ENCODE data around the gene KISS1. TPM values are rescaled to one million over a fixed set of nuclear protein-coding genes. Genes with fewer than 3 reads are reported as not detected.
A peak's percentile ranks its signal among the peaks of the same experiment; 100 is the strongest.

The KISS1 gene
- total and polyA plus RNA-seq, 5 donors from 2014 or later = 0.59 TPM; not detected in 4

DNA sequence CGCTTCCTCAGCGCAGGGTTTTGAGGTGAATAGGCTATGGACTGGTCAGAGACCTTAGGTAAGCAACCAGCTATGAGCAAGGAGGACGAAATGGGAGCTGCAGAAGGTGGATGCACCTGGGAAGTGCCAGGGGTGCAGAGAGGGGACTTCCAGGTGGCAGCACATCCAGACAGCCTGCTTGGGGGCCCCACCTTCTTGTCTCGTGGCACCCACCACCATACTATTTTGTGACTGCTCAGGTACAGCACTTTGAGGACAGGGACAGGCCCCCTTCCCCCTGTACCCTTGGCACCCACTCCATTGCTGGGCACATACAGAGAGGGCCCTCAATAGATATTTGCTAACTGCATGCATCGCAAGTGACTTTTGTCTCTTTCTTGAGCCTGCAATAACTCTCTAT is 777 bp upstream of the KISS1 start:
- H3K4me3 ChIP-seq (ENCODE audit: low read depth, low read length) = no peak overlapping the region
- Mint-ChIP-seq H3K36me3 (no peaks in the 10 kb centered on the region), H3K27ac (no peak overlapping the region), H3K4me1 (peaks cover 0 to 8% (median 0%) of the 10 kb centered on the region in 4 donors), H3K9me3 (peaks cover 0 to 5% (median 0%) of the 10 kb centered on the region in 7 donors), H3K4me3 (no peak overlapping the region), H3K27me3 (peaks cover 23% of the 10 kb centered on the region)
- H3K36me3 ChIP-seq (ENCODE audit: control insufficient read depth, insufficient read depth, low read length) = no peaks in the 10 kb centered on the region
- H3K9me3 ChIP-seq (ENCODE audit: control insufficient read depth in 2 of 2, low read length in 2 of 2) = no peaks in the 10 kb centered on the region
- no peak overlapping the region for H3K27ac ChIP-seq (ENCODE audit: insufficient read depth, low read length, poor library complexity, severe bottlenecking)
- no peaks in the 10 kb centered on the region for H3K27me3 ChIP-seq (ENCODE audit: control insufficient read depth, insufficient read depth, low read length)
- ATAC-seq (ENCODE audit: low read depth in 2 of 2) (no peak), DNase-seq (no peak)
- H3K4me1 ChIP-seq (ENCODE audit: control insufficient read depth, insufficient read depth, low read length, poor library complexity, severe bottlenecking) = no peaks in the 10 kb centered on the region

DNA sequence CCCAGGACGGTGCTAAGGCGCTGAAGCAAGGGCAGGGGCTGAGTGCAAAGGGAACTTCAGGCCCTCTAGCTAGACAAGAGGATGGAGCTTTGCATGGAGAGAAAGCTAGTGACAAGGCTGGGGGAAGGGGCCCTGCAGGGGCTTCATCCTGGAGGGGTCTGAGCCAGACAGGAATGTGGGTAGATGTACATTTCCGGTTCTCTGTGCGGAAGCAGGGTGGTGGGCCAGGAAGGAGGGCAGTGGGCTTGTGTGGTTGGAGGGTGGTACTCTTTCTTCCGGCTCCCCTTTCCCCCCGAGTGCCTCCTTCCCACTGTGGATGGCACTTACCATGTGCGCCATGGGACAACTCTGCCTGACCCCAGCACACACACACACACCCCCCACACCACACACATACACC is 1.5 kb downstream of the KISS1 start:
- Mint-ChIP-seq H3K4me3 (no peak overlapping the region), H3K27me3 (peaks cover 32% of the 10 kb centered on the region), H3K4me1 (peaks cover 0 to 13% (median 1%) of the 10 kb centered on the region in 4 donors), H3K36me3 (no peaks in the 10 kb centered on the region), H3K9me3 (peaks cover 0 to 5% (median 0%) of the 10 kb centered on the region in 7 donors), H3K27ac (peak overlapping the region in 2 of 3 donors; percentile 9 to 14)
- no peak for DNase-seq
- H3K36me3 ChIP-seq (ENCODE audit: control insufficient read depth, insufficient read depth, low read length) = no peaks in the 10 kb centered on the region
- H3K27me3 ChIP-seq (ENCODE audit: control insufficient read depth, insufficient read depth, low read length) = peaks cover 2% of the 10 kb centered on the region
- no peaks in the 10 kb centered on the region for H3K9me3 ChIP-seq (ENCODE audit: control insufficient read depth in 2 of 2, low read length in 2 of 2)
- H3K27ac ChIP-seq (ENCODE audit: insufficient read depth, low read length, poor library complexity, severe bottlenecking) = no peak overlapping the region
- no peak overlapping the region for H3K4me3 ChIP-seq (ENCODE audit: low read depth, low read length)
- H3K4me1 ChIP-seq (ENCODE audit: control insufficient read depth, insufficient read depth, low read length, poor library complexity, severe bottlenecking) = no peaks in the 10 kb centered on the region
- ATAC-seq (ENCODE audit: low read depth in 2 of 2) = no peak

DNA sequence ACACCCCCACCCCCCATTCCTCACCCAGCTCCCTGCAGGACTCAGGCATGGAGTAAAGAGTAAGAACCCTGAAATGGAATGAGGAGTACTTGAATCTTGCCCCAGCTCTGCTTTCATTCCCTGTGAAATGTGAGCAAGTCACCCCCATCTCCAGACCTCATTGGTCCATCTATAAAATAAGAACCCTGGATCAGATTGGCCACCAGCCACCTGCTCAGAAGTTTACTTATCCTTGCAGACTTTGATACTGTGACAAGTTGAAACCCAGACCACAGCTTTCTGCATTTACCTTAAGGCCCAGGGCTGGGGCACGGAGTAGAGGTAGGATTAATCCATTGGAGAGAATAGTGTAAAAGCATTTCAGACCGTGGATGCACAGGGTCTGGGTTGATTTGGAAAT is 2.2 kb downstream of the KISS1 start:
- Mint-ChIP-seq H3K27me3 (peaks cover 39% of the 10 kb centered on the region), H3K27ac (peak overlapping the region in 1 of 3 donors; percentile 14), H3K36me3 (no peaks in the 10 kb centered on the region), H3K4me3 (no peak overlapping the region), H3K9me3 (peaks cover 0 to 5% (median 0%) of the 10 kb centered on the region in 7 donors), H3K4me1 (peaks cover 0 to 15% (median 1%) of the 10 kb centered on the region in 4 donors)
- Histone ChIP-seq H3K9me3 (ENCODE audit: control insufficient read depth in 2 of 2, low read length in 2 of 2) (no peaks in the 10 kb centered on the region), H3K27ac (ENCODE audit: insufficient read depth, low read length, poor library complexity, severe bottlenecking) (no peak overlapping the region), H3K4me3 (ENCODE audit: low read depth, low read length) (no peak overlapping the region), H3K4me1 (ENCODE audit: control insufficient read depth, insufficient read depth, low read length, poor library complexity, severe bottlenecking) (no peaks in the 10 kb centered on the region), H3K27me3 (ENCODE audit: control insufficient read depth, insufficient read depth, low read length) (peaks cover 7% of the 10 kb centered on the region), H3K36me3 (ENCODE audit: control insufficient read depth, insufficient read depth, low read length) (no peaks in the 10 kb centered on the region)
- no peak for ATAC-seq (ENCODE audit: low read depth in 2 of 2)
- no peak for DNase-seq

DNA sequence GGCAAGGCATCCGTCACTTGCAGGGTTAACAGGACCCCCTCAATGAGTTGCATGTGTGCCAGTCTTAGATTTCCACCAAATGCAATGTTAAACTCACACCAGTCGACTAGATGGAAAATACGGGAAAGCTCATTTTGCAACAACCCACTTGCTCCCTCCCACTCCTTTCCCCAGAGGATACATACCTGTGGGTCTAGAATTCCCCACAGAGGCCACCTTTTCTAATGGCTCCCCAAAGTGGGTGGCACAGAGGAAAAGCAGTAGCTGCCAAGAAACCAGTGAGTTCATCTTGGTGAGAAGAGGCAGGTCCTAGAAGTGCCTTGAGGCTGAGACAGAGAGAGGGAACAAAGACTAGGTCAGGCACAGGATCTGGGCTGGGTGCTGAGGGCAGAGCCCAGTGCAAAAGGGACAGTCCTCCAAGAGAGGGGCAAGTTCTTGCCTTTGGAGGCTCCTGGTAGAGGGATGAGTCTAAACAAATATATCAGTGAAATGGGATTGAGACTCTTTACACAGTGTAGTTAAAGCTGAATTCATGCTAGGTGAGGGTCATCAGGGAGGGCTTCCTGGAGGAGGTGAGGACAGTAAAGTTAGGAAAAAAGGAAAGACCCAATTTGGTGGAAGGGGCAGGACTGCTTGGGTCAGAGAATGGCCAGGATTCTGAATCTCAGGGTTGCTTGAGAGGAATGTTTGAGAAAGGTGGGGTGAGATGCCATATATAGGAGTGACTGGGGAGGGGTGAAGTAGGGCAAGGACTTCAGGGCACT is 3.5 kb downstream of the KISS1 start:
- Mint-ChIP-seq H3K27ac (no peak overlapping the region), H3K9me3 (peaks cover 0 to 5% (median 0%) of the 10 kb centered on the region in 7 donors), H3K36me3 (no peaks in the 10 kb centered on the region), H3K4me3 (no peak overlapping the region), H3K4me1 (peaks cover 0 to 15% (median 1%) of the 10 kb centered on the region in 4 donors), H3K27me3 (peaks cover 46% of the 10 kb centered on the region)
- Histone ChIP-seq H3K9me3 (ENCODE audit: control insufficient read depth in 2 of 2, low read length in 2 of 2) (no peaks in the 10 kb centered on the region), H3K36me3 (ENCODE audit: control insufficient read depth, insufficient read depth, low read length) (no peaks in the 10 kb centered on the region), H3K4me1 (ENCODE audit: control insufficient read depth, insufficient read depth, low read length, poor library complexity, severe bottlenecking) (no peaks in the 10 kb centered on the region), H3K27me3 (ENCODE audit: control insufficient read depth, insufficient read depth, low read length) (peaks cover 9% of the 10 kb centered on the region), H3K27ac (ENCODE audit: insufficient read depth, low read length, poor library complexity, severe bottlenecking) (no peak overlapping the region), H3K4me3 (ENCODE audit: low read depth, low read length) (no peak overlapping the region)
- no peak for DNase-seq
- no peak for ATAC-seq (ENCODE audit: low read depth in 2 of 2)

DNA sequence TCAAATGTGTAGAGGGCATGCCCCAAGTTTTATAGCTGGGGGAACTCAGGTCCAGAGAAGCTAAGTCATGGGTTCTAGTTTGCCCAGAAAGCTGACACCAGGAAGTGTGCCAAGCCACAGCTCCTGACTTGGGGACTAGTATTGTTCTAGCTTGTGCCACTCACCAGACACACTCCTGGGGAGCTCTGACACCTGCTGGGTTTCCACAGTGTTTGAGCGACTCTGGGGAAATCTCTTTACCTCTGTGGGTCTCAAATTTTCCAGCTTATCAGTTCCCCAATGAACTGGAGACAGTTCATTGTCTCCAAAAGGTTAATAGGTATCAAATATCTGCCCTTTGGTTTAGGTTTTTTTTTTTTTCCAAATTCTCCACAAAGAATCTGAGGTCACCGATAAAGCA is 4.2 kb downstream of the KISS1 start:
- H3K36me3 Mint-ChIP-seq = no peaks in the 10 kb centered on the region
- H3K27ac ChIP-seq (ENCODE audit: insufficient read depth, low read length, poor library complexity, severe bottlenecking) = no peak overlapping the region
- H3K27me3 Mint-ChIP-seq = peaks cover 46% of the 10 kb centered on the region
- ATAC-seq (ENCODE audit: low read depth in 2 of 2) (no peak), DNase-seq (no peak)
- H3K4me1 ChIP-seq (ENCODE audit: control insufficient read depth, insufficient read depth, low read length, poor library complexity, severe bottlenecking) = no peaks in the 10 kb centered on the region
- no peak overlapping the region for H3K27ac Mint-ChIP-seq
- H3K4me3 Mint-ChIP-seq = no peak overlapping the region
- no peaks in the 10 kb centered on the region for H3K36me3 ChIP-seq (ENCODE audit: control insufficient read depth, insufficient read depth, low read length)
- H3K9me3 ChIP-seq (ENCODE audit: control insufficient read depth in 2 of 2, low read length in 2 of 2) = no peaks in the 10 kb centered on the region
- H3K4me1 Mint-ChIP-seq = peaks cover 0 to 15% (median 1%) of the 10 kb centered on the region in 4 donors
- peaks cover 0 to 5% (median 0%) of the 10 kb centered on the region in 7 donors for H3K9me3 Mint-ChIP-seq
- no peak overlapping the region for H3K4me3 ChIP-seq (ENCODE audit: low read depth, low read length)
- peaks cover 12% of the 10 kb centered on the region for H3K27me3 ChIP-seq (ENCODE audit: control insufficient read depth, insufficient read depth, low read length)

DNA sequence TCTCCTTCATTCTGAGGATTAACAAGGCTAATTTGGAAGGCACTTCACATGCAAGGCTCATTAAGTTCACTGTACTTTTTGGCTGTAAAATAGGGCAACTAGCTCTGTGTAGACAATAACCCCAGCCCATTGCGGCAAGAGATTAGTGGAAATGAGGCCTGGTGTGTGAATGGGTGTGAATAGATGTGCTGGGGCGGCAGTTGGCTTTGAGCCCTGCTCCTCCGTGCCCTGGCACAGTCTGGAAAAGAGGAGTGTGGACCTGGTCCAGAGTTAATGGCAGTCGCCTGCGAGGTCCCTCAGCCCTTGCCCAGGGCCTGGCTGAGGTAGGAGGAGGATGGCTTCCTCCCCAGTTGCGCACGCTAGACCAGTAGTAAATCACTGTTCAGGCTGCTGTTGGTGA is 4.8 kb downstream of the KISS1 start:
- peaks cover 0 to 5% (median 0%) of the 10 kb centered on the region in 7 donors for H3K9me3 Mint-ChIP-seq
- no peak overlapping the region for H3K4me3 Mint-ChIP-seq
- H3K4me1 ChIP-seq (ENCODE audit: control insufficient read depth, insufficient read depth, low read length, poor library complexity, severe bottlenecking) = no peaks in the 10 kb centered on the region
- H3K27ac ChIP-seq (ENCODE audit: insufficient read depth, low read length, poor library complexity, severe bottlenecking) = no peak overlapping the region
- H3K36me3 ChIP-seq (ENCODE audit: control insufficient read depth, insufficient read depth, low read length) = no peaks in the 10 kb centered on the region
- H3K9me3 ChIP-seq (ENCODE audit: control insufficient read depth in 2 of 2, low read length in 2 of 2) = no peaks in the 10 kb centered on the region
- H3K4me1 Mint-ChIP-seq = peaks cover 0 to 15% (median 1%) of the 10 kb centered on the region in 4 donors
- DNase-seq (no peak), ATAC-seq (ENCODE audit: low read depth in 2 of 2) (no peak)
- H3K36me3 Mint-ChIP-seq = no peaks in the 10 kb centered on the region
- H3K27me3 Mint-ChIP-seq = peaks cover 46% of the 10 kb centered on the region
- H3K27ac Mint-ChIP-seq = no peak overlapping the region
- H3K27me3 ChIP-seq (ENCODE audit: control insufficient read depth, insufficient read depth, low read length) = peaks cover 12% of the 10 kb centered on the region
- H3K4me3 ChIP-seq (ENCODE audit: low read depth, low read length) = no peak overlapping the region

DNA sequence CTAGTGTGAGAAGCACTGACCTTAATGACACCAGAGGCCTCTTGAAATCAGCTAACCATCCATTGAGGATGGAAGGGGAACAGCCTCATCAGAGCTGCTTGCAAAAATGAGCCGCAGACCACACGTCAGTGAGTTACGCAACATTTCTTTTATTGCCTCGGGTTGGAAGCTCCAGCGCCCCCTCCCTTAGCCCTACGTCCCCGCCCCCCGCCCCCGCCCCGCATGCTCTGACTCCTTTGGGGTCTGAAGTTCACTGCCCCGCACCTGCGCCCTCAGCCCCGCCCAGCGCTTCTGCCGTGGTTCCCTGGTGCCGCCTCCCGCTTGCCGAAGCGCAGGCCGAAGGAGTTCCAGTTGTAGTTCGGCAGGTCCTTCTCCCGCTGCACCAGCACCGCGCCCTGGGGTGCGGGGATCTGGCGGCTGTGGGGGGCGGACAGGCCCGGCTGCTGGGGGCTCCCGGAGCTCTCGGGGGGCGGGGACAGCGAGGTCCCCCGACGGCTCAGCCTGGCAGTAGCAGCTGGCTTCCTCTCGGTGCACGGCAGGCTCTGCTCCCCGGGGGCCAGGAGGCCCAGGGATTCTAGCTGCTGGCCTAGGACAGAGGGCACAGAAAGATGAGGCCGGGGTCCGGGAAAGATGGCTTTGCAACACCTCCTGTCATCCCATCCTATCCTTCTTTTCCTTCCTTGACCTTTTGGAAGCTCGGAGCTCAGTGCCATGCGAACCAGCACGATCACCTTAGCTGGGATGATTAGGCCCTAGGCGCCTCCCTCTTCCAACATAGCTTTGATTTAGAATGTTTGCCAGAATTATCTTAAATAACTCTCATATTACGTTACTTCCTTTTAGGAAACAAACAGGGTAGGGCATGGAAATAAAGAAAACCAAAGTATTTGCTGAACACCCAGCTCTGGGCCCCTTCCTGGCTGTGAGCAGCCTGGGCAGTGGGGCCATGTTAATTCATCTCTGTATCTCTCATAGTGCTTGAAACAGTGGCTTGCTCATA is 5.8 kb downstream of the KISS1 start:
- H3K27ac Mint-ChIP-seq = peak overlapping the region in 1 of 3 donors; percentile 48
- H3K27me3 ChIP-seq (ENCODE audit: control insufficient read depth, insufficient read depth, low read length) = peaks cover 12% of the 10 kb centered on the region
- peaks cover 0 to 5% (median 0%) of the 10 kb centered on the region in 7 donors for H3K9me3 Mint-ChIP-seq
- H3K36me3 Mint-ChIP-seq = no peaks in the 10 kb centered on the region
- no peak overlapping the region for H3K4me3 ChIP-seq (ENCODE audit: low read depth, low read length)
- ATAC-seq (ENCODE audit: low read depth in 2 of 2) = no peak
- H3K4me1 Mint-ChIP-seq = peaks cover 0 to 15% (median 1%) of the 10 kb centered on the region in 4 donors
- DNase-seq = no peak
- H3K9me3 ChIP-seq (ENCODE audit: control insufficient read depth in 2 of 2, low read length in 2 of 2) = no peaks in the 10 kb centered on the region
- H3K4me1 ChIP-seq (ENCODE audit: control insufficient read depth, insufficient read depth, low read length, poor library complexity, severe bottlenecking) = no peaks in the 10 kb centered on the region
- no peaks in the 10 kb centered on the region for H3K36me3 ChIP-seq (ENCODE audit: control insufficient read depth, insufficient read depth, low read length)
- no peak overlapping the region for H3K27ac ChIP-seq (ENCODE audit: insufficient read depth, low read length, poor library complexity, severe bottlenecking)
- peaks cover 46% of the 10 kb centered on the region for H3K27me3 Mint-ChIP-seq
- peak overlapping the region in 1 of 4 donors; percentile 38 for H3K4me3 Mint-ChIP-seq

All from CD4-positive, CD25-positive, alpha-beta regulatory T cell (primary cell).